ENCODE measurements around the gene FEV.
A peak's percentile ranks its signal among the peaks of the same experiment; 100 is the strongest.

Gene FEV

GRCh38 chr2:219017201-219017931 lies 32.4 kb upstream of the FEV start:
- Histone ChIP-seq H3K36me3 (ENCODE audit: control insufficient read depth, insufficient read depth, low read length) (no peaks in the 10 kb centered on the region), H3K27ac (ENCODE audit: low read depth, low read length) (no peak overlapping the region), H3K9me3 (ENCODE audit: control insufficient read depth, insufficient read depth, low read depth, low read length) (no peaks in the 10 kb centered on the region), H3K4me1 (ENCODE audit: control insufficient read depth, insufficient read depth, low read length) (no peaks in the 10 kb centered on the region), H3K9ac (ENCODE audit: low read length) (no peak overlapping the region), H3K27me3 (ENCODE audit: control insufficient read depth, insufficient read depth, low read length) (peaks cover 57% of the 10 kb centered on the region), H3K4me3 (ENCODE audit: low read depth, low read length) (no peak overlapping the region)

- no peaks in the 10 kb centered on the region for H3K36me3 ChIP-seq (ENCODE audit: control insufficient read depth, insufficient read depth, low read length)
- peaks cover 58% of the 10 kb centered on the region for H3K27me3 ChIP-seq (ENCODE audit: control insufficient read depth, insufficient read depth, low read length)
Observed at GRCh38 chr2:219016721-219017120, 31.7 kb upstream of the FEV start.

GRCh38 chr2:219010873-219011272 lies 25.9 kb upstream of the FEV start:
- Histone ChIP-seq H3K4me1 (ENCODE audit: control insufficient read depth, insufficient read depth, low read length) (no peaks in the 10 kb centered on the region), H3K27ac (ENCODE audit: low read depth, low read length) (no peak overlapping the region), H3K27me3 (ENCODE audit: control insufficient read depth, insufficient read depth, low read length) (peaks cover 80% of the 10 kb centered on the region), H3K9me3 (ENCODE audit: control insufficient read depth, insufficient read depth, low read depth, low read length) (no peaks in the 10 kb centered on the region), H3K4me3 (ENCODE audit: low read depth, low read length) (no peak overlapping the region), H3K36me3 (ENCODE audit: control insufficient read depth, insufficient read depth, low read length) (no peaks in the 10 kb centered on the region), H3K9ac (ENCODE audit: low read length) (no peak overlapping the region)

More at GRCh38 chr2:219016721-219017120, 31.7 kb upstream of the FEV start:
- Histone ChIP-seq H3K4me3 (ENCODE audit: low read depth, low read length) (no peak overlapping the region), H3K4me1 (ENCODE audit: control insufficient read depth, insufficient read depth, low read length) (no peaks in the 10 kb centered on the region), H3K27ac (ENCODE audit: low read depth, low read length) (no peak overlapping the region), H3K9ac (ENCODE audit: low read length) (no peak overlapping the region), H3K9me3 (ENCODE audit: control insufficient read depth, insufficient read depth, low read depth, low read length) (no peaks in the 10 kb centered on the region)

GRCh38 chr2:219010162-219010756 lies 25.3 kb upstream of the FEV start:
- H3K27ac ChIP-seq (ENCODE audit: low read depth, low read length): no peak overlapping the region
- no peak overlapping the region for H3K4me3 ChIP-seq (ENCODE audit: low read depth, low read length)
- no peaks in the 10 kb centered on the region for H3K36me3 ChIP-seq (ENCODE audit: control insufficient read depth, insufficient read depth, low read length)
- no peaks in the 10 kb centered on the region for H3K9me3 ChIP-seq (ENCODE audit: control insufficient read depth, insufficient read depth, low read depth, low read length)
- no peak overlapping the region for H3K9ac ChIP-seq (ENCODE audit: low read length)
- no peaks in the 10 kb centered on the region for H3K4me1 ChIP-seq (ENCODE audit: control insufficient read depth, insufficient read depth, low read length)
- peaks cover 83% of the 10 kb centered on the region for H3K27me3 ChIP-seq (ENCODE audit: control insufficient read depth, insufficient read depth, low read length)

- no peaks in the 10 kb centered on the region for H3K9me3 ChIP-seq (ENCODE audit: control insufficient read depth, insufficient read depth, low read depth, low read length)
- H3K9ac ChIP-seq (ENCODE audit: low read length): no peak overlapping the region
- H3K4me3 ChIP-seq (ENCODE audit: low read depth, low read length): no peak overlapping the region
- H3K27me3 ChIP-seq (ENCODE audit: control insufficient read depth, insufficient read depth, low read length): peaks cover 82% of the 10 kb centered on the region
- no peaks in the 10 kb centered on the region for H3K36me3 ChIP-seq (ENCODE audit: control insufficient read depth, insufficient read depth, low read length)
- H3K4me1 ChIP-seq (ENCODE audit: control insufficient read depth, insufficient read depth, low read length): no peaks in the 10 kb centered on the region
- H3K27ac ChIP-seq (ENCODE audit: low read depth, low read length): no peak overlapping the region
Observed at GRCh38 chr2:219009294-219009693, 24.3 kb upstream of the FEV start.

GRCh38 chr2:219003979-219004378 lies 19.0 kb upstream of the FEV start:
- Histone ChIP-seq H3K27ac (ENCODE audit: low read depth, low read length) (no peak overlapping the region), H3K4me3 (ENCODE audit: low read depth, low read length) (no peak overlapping the region), H3K9ac (ENCODE audit: low read length) (no peak overlapping the region), H3K27me3 (ENCODE audit: control insufficient read depth, insufficient read depth, low read length) (peaks cover 95% of the 10 kb centered on the region), H3K9me3 (ENCODE audit: control insufficient read depth, insufficient read depth, low read depth, low read length) (no peaks in the 10 kb centered on the region), H3K4me1 (ENCODE audit: control insufficient read depth, insufficient read depth, low read length) (peaks cover 31% of the 10 kb centered on the region), H3K36me3 (ENCODE audit: control insufficient read depth, insufficient read depth, low read length) (no peaks in the 10 kb centered on the region)

GRCh38 chr2:219003267-219003634 lies 18.3 kb upstream of the FEV start:
- Histone ChIP-seq H3K27me3 (ENCODE audit: control insufficient read depth, insufficient read depth, low read length) (peaks cover 96% of the 10 kb centered on the region), H3K4me3 (ENCODE audit: low read depth, low read length) (peak overlapping the region; percentile 62; the same call in 1 of the 2 replicates)

GRCh38 chr2:219002395-219003266 lies 17.6 kb upstream of the FEV start:
- no peaks in the 10 kb centered on the region for H3K36me3 ChIP-seq (ENCODE audit: control insufficient read depth, insufficient read depth, low read length)
- no peak overlapping the region for H3K9ac ChIP-seq (ENCODE audit: low read length)
- peaks cover 36% of the 10 kb centered on the region for H3K4me1 ChIP-seq (ENCODE audit: control insufficient read depth, insufficient read depth, low read length)
- H3K27ac ChIP-seq (ENCODE audit: low read depth, low read length): no peak overlapping the region
- H3K27me3 ChIP-seq (ENCODE audit: control insufficient read depth, insufficient read depth, low read length): peaks cover 97% of the 10 kb centered on the region
- no peaks in the 10 kb centered on the region for H3K9me3 ChIP-seq (ENCODE audit: control insufficient read depth, insufficient read depth, low read depth, low read length)
- peak overlapping the region; percentile 62 for H3K4me3 ChIP-seq (ENCODE audit: low read depth, low read length)

More at GRCh38 chr2:219003267-219003634, 18.3 kb upstream of the FEV start:
- no peaks in the 10 kb centered on the region for H3K9me3 ChIP-seq (ENCODE audit: control insufficient read depth, insufficient read depth, low read depth, low read length)
- no peak overlapping the region for H3K9ac ChIP-seq (ENCODE audit: low read length)
- H3K27ac ChIP-seq (ENCODE audit: low read depth, low read length): no peak overlapping the region
- H3K36me3 ChIP-seq (ENCODE audit: control insufficient read depth, insufficient read depth, low read length): no peaks in the 10 kb centered on the region
- peaks cover 36% of the 10 kb centered on the region for H3K4me1 ChIP-seq (ENCODE audit: control insufficient read depth, insufficient read depth, low read length)

GRCh38 chr2:219001577-219002394 lies 16.8 kb upstream of the FEV start:
- H3K9me3 ChIP-seq (ENCODE audit: control insufficient read depth, insufficient read depth, low read depth, low read length): no peaks in the 10 kb centered on the region
- no peak overlapping the region for H3K9ac ChIP-seq (ENCODE audit: low read length)
- no peak overlapping the region for H3K27ac ChIP-seq (ENCODE audit: low read depth, low read length)
- no peaks in the 10 kb centered on the region for H3K36me3 ChIP-seq (ENCODE audit: control insufficient read depth, insufficient read depth, low read length)
- peaks cover 36% of the 10 kb centered on the region for H3K4me1 ChIP-seq (ENCODE audit: control insufficient read depth, insufficient read depth, low read length)
- peaks cover 97% of the 10 kb centered on the region for H3K27me3 ChIP-seq (ENCODE audit: control insufficient read depth, insufficient read depth, low read length)
- H3K4me3 ChIP-seq (ENCODE audit: low read depth, low read length): peak overlapping the region; percentile 62

- H3K27ac ChIP-seq (ENCODE audit: low read depth, low read length): no peak overlapping the region
- no peaks in the 10 kb centered on the region for H3K36me3 ChIP-seq (ENCODE audit: control insufficient read depth, insufficient read depth, low read length)
- no peaks in the 10 kb centered on the region for H3K9me3 ChIP-seq (ENCODE audit: control insufficient read depth, insufficient read depth, low read depth, low read length)
- peaks cover 41% of the 10 kb centered on the region for H3K4me1 ChIP-seq (ENCODE audit: control insufficient read depth, insufficient read depth, low read length)
- H3K4me3 ChIP-seq (ENCODE audit: low read depth, low read length): peak overlapping the region; percentile 62
- no peak overlapping the region for H3K9ac ChIP-seq (ENCODE audit: low read length)
- peaks cover 99% of the 10 kb centered on the region for H3K27me3 ChIP-seq (ENCODE audit: control insufficient read depth, insufficient read depth, low read length)
Observed at GRCh38 chr2:219001100-219001576, 16.2 kb upstream of the FEV start.
